Measurements from ENCODE around the gene TMEM163. TPM values are rescaled to one million over a fixed set of nuclear protein-coding genes. Genes with fewer than 3 reads are reported as not detected.

The TMEM163 gene
- total and polyA plus RNA-seq, 2 of the 13 experiments (the other 11 are each of a cell fraction or from before 2014, with no cell fraction given): 0.05 TPM; not detected in 1

GRCh38 chr2:134722728-134723127 is 3.9 kb upstream of the TMEM163 start:
- FAIRE-seq: no peak
- Histone ChIP-seq H3K36me3 (replicated peaks in 1 of 2; ENCODE audit: control insufficient read depth in 1 of 2, insufficient read depth in 2 of 2, low read length in 2 of 2) (no peaks in the 10 kb centered on the region), H3K27ac (ENCODE audit: extremely low read length, insufficient read depth, low read length) (no peak overlapping the region), H3K9me3 (ENCODE audit: low read length) (no peaks in the 10 kb centered on the region), H3K9ac (ENCODE audit: insufficient read depth, low read depth, low read length) (no peak overlapping the region), H3K4me1 (ENCODE audit: insufficient read depth, low read length) (no peaks in the 10 kb centered on the region), H3K4me2 (ENCODE audit: low read depth, low read length) (no peak overlapping the region), H4K20me1 (ENCODE audit: insufficient read depth, low read length) (peaks cover 2% of the 10 kb centered on the region; the same call in 1 of the 2 replicates), H2AFZ (ENCODE audit: low read length) (no peak overlapping the region), H3K79me2 (ENCODE audit: insufficient read depth, low read length) (no peaks in the 10 kb centered on the region), H3K4me3 (replicated peaks in 1 of 3; ENCODE audit: insufficient read depth in 1 of 3, low read depth in 2 of 3, low read length in 3 of 3) (no peak overlapping the region), H3K27me3 (ENCODE audit: control insufficient read depth in 1 of 2, insufficient read depth in 2 of 2, low read length in 2 of 2) (peaks cover 4 to 43% of the 10 kb centered on the region in 2 experiments; a peak in 4 of 5 replicates)
- ChIA-PET POLR2A (no interaction called here), CTCF (ENCODE audit: low intra/inter-chr PET ratio, low total read pairs) (no interaction called here)
- WGBS (ENCODE audit: low lambda C conversion rate): 9% methylated on average over 6 of the region's 6 CpGs
- in situ Hi-C loops (cut with HindIII; ENCODE audit: extremely low pct_ligation_motif_present, low pct_unique_long_range_greater_than_20kb): no loop called here
- peak; percentile 28; the same call in 1 of the 3 replicates for ATAC-seq
- intact Hi-C loops (cut with micrococcal nuclease; ENCODE audit: unreplicated experiment): loop anchor here (1.0 kb wide), 1 partner anchor 24 kb away; no protein-coding TSS in a partner anchor
- peak; percentile 69 for TF ChIP-seq ZNF629 (CRISPR knock-in tag; conservative IDR thresholded peaks at IDR 0.05)
- no peak for TF ChIP-seq KDM5A (IDR thresholded peaks at IDR 0.05; ENCODE audit: borderline replicate concordance, low read length)
- TF ChIP-seq XRCC5 (optimal IDR thresholded peaks at IDR 0.05; ENCODE audit: low read length): peak; percentile 56
- TF ChIP-seq CTCF (CRISPR knock-in tag; IDR thresholded peaks at IDR 0.05): peak; percentile 30; the same call in 1 of the 2 replicates
- no peak for DNase-seq (ENCODE audit: low spot score)
- no TSS peak for BruUV-seq (replicated peaks)

- no peak overlapping the region for H3K27ac ChIP-seq (ENCODE audit: extremely low read length, insufficient read depth, low read length)
- no peaks in the 10 kb centered on the region for H3K79me2 ChIP-seq (ENCODE audit: insufficient read depth, low read length)
- FAIRE-seq (no peak), DNase-seq (ENCODE audit: low spot score) (no peak), ATAC-seq (no peak)
- H3K4me1 ChIP-seq (ENCODE audit: insufficient read depth, low read length): no peaks in the 10 kb centered on the region
- no peaks in the 10 kb centered on the region for H3K36me3 ChIP-seq (replicated peaks in 1 of 2; ENCODE audit: control insufficient read depth in 1 of 2, insufficient read depth in 2 of 2, low read length in 2 of 2)
- peaks cover 2% of the 10 kb centered on the region; the same call in 1 of the 2 replicates for H4K20me1 ChIP-seq (ENCODE audit: insufficient read depth, low read length)
- no TSS peak for BruUV-seq (replicated peaks)
- WGBS (ENCODE audit: low lambda C conversion rate): 17% methylated on average over 4 of the region's 4 CpGs
- in situ Hi-C loops (cut with HindIII; ENCODE audit: extremely low pct_ligation_motif_present, low pct_unique_long_range_greater_than_20kb): no loop called here
- ChIA-PET CTCF (ENCODE audit: low intra/inter-chr PET ratio, low total read pairs) (no interaction called here), POLR2A (no interaction called here)
- no peak overlapping the region for H2AFZ ChIP-seq (ENCODE audit: low read length)
- H3K4me3 ChIP-seq (replicated peaks in 1 of 3; ENCODE audit: insufficient read depth in 1 of 3, low read depth in 2 of 3, low read length in 3 of 3): no peak overlapping the region
- intact Hi-C loops (cut with micrococcal nuclease; ENCODE audit: unreplicated experiment): no loop called here
- peaks cover 4 to 55% of the 10 kb centered on the region in 2 experiments; a peak in 4 of 5 replicates for H3K27me3 ChIP-seq (ENCODE audit: control insufficient read depth in 1 of 2, insufficient read depth in 2 of 2, low read length in 2 of 2)
- H3K9me3 ChIP-seq (ENCODE audit: low read length): no peaks in the 10 kb centered on the region
- H3K4me2 ChIP-seq (ENCODE audit: low read depth, low read length): no peak overlapping the region
- H3K9ac ChIP-seq (ENCODE audit: insufficient read depth, low read depth, low read length): no peak overlapping the region
- no peak for TF ChIP-seq MNT (IDR thresholded peaks at IDR 0.05)
- no peak for TF ChIP-seq THAP7 (CRISPR knock-in tag; IDR thresholded peaks at IDR 0.05)
- no peak for TF ChIP-seq RFXAP (CRISPR knock-in tag; IDR thresholded peaks at IDR 0.05; ENCODE audit: borderline replicate concordance)
- TF ChIP-seq ZSCAN25 (CRISPR knock-in tag; IDR thresholded peaks at IDR 0.05): no peak
- TF ChIP-seq HOXA9 (CRISPR knock-in tag; IDR thresholded peaks at IDR 0.05; ENCODE audit: borderline replicate concordance): no peak
- no peak for TF ChIP-seq ZNF775 (CRISPR knock-in tag; IDR thresholded peaks at IDR 0.05; ENCODE audit: borderline replicate concordance)
- no peak for TF ChIP-seq AHR (CRISPR knock-in tag; IDR thresholded peaks at IDR 0.05)
- TF ChIP-seq YY1 (IDR thresholded peaks at IDR 0.05; ENCODE audit: insufficient read depth, insufficient replicate concordance, low read depth, low read length): no peak
- TF ChIP-seq REXO4 (CRISPR knock-in tag; IDR thresholded peaks at IDR 0.05; ENCODE audit: borderline replicate concordance): no peak
These were observed 2.8 kb upstream of the TMEM163 start for GRCh38 chr2:134721596-134721995.

Measured in HepG2 (cell line).